ENCODE data around the gene CIB2.

CIB2 gene

DNA sequence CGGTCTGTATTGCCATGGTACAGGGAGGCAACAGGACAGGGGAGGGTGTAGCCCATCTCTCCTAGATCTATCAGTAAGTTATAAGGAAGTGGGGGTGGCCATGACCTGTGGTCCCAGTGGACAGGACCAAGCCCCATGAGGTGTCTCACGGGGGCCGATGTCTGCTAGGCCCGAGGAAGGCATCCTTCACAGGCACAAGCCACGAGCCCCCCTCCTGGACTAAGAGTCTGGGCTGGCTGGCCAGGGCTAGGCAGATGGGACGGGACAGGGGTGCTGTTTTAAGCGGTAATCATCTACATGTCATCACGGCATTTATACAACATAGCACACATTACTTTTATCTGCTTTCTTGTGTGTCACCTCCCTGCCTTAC is 51.2 kb downstream of the CIB2 start:
- H3K4me3 ChIP-seq (ENCODE audit: low read length), result no peak overlapping the region
- no peaks in the 10 kb centered on the region for H3K27me3 ChIP-seq (ENCODE audit: control insufficient read depth, low read length)
- H3K4me2 ChIP-seq (ENCODE audit: low read length), result no peak overlapping the region
- peaks cover 20% of the 10 kb centered on the region for H3K79me2 ChIP-seq (ENCODE audit: control insufficient read depth, low read length)
- no peak overlapping the region for H3K27ac ChIP-seq (ENCODE audit: low read depth, low read length)
- TF ChIP-seq, protein P1, sequence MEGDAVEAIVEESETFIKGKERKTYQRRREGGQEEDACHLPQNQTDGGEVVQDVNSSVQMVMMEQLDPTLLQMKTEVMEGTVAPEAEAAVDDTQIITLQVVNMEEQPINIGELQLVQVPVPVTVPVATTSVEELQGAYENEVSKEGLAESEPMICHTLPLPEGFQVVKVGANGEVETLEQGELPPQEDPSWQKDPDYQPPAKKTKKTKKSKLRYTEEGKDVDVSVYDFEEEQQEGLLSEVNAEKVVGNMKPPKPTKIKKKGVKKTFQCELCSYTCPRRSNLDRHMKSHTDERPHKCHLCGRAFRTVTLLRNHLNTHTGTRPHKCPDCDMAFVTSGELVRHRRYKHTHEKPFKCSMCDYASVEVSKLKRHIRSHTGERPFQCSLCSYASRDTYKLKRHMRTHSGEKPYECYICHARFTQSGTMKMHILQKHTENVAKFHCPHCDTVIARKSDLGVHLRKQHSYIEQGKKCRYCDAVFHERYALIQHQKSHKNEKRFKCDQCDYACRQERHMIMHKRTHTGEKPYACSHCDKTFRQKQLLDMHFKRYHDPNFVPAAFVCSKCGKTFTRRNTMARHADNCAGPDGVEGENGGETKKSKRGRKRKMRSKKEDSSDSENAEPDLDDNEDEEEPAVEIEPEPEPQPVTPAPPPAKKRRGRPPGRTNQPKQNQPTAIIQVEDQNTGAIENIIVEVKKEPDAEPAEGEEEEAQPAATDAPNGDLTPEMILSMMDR (IDR thresholded peaks at IDR 0.05; ENCODE audit: low read depth, low read length, poor library complexity, severe bottlenecking), result no peak
- TF ChIP-seq EZH2phosphoT487 (IDR thresholded peaks at IDR 0.05; ENCODE audit: borderline replicate concordance, low read length), result no peak
- no peaks in the 10 kb centered on the region for H3K36me3 ChIP-seq (ENCODE audit: control insufficient read depth, low read length)
- no peaks in the 10 kb centered on the region for H3F3A ChIP-seq (ENCODE audit: control insufficient read depth, insufficient read depth)
- peaks cover 28% of the 10 kb centered on the region for H3K4me1 ChIP-seq (ENCODE audit: control insufficient read depth, low read length)
- H4K20me1 ChIP-seq (ENCODE audit: control insufficient read depth, insufficient read depth, low read depth, low read length), result no peaks in the 10 kb centered on the region
- no peaks in the 10 kb centered on the region for H3K9me3 ChIP-seq (ENCODE audit: control insufficient read depth, insufficient read depth, low read length)
- H3K9me2 ChIP-seq (replicated peaks; ENCODE audit: control insufficient read depth, low read length), result no peaks in the 10 kb centered on the region

DNA sequence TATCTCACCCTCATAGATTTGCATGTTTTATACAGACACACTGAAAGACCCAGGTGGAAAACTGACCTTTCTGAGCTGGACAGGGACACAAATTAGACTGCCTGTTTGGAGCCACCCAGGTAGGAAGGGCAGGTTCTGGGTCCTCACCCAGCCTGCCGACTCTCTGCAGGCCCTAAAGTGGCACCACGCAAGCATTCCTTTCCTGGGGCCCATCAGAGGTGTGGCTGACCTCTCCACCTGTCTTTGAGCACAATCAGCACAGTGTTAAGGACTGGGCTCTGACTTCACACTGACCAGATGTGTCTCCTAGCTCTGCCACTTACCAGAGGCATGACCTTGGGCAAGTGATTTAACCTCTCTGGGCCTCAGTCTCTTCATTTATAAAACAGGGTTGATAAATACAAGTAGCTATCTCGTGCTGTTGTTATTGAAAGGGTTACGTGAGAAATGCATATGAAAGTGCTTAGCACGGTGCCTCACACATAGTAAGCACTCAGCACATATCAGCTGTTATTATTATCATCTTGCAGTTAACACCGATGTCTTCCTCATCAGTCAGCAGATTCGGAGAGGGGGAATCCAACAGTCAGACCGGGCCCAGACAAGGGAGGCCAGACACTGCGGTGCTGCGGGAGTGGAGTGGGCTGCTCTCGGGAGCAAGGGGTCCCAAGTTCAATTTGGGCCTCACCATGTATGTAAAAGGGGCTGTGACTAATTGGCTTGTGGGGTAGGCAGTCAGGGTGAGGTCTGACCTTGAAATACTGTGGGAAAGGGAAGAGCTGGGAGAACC is 51.8 kb downstream of the CIB2 start:
- Histone ChIP-seq H3K27ac (ENCODE audit: low read depth, low read length) (no peak overlapping the region), H3K4me2 (ENCODE audit: low read length) (no peak overlapping the region), H3K27me3 (ENCODE audit: control insufficient read depth, low read length) (no peaks in the 10 kb centered on the region), H4K20me1 (ENCODE audit: control insufficient read depth, insufficient read depth, low read depth, low read length) (no peaks in the 10 kb centered on the region), H3K4me3 (ENCODE audit: low read length) (no peak overlapping the region), H3K79me2 (ENCODE audit: control insufficient read depth, low read length) (peaks cover 24% of the 10 kb centered on the region), H3K9me3 (ENCODE audit: control insufficient read depth, insufficient read depth, low read length) (no peaks in the 10 kb centered on the region), H3K4me1 (ENCODE audit: control insufficient read depth, low read length) (peaks cover 28% of the 10 kb centered on the region), H3K9me2 (replicated peaks; ENCODE audit: control insufficient read depth, low read length) (no peaks in the 10 kb centered on the region), H3K36me3 (ENCODE audit: control insufficient read depth, low read length) (no peaks in the 10 kb centered on the region), H3F3A (ENCODE audit: control insufficient read depth, insufficient read depth) (no peaks in the 10 kb centered on the region)
- TF ChIP-seq, protein P1 (IDR thresholded peaks at IDR 0.05; ENCODE audit: low read depth, low read length, poor library complexity, severe bottlenecking), result no peak

DNA sequence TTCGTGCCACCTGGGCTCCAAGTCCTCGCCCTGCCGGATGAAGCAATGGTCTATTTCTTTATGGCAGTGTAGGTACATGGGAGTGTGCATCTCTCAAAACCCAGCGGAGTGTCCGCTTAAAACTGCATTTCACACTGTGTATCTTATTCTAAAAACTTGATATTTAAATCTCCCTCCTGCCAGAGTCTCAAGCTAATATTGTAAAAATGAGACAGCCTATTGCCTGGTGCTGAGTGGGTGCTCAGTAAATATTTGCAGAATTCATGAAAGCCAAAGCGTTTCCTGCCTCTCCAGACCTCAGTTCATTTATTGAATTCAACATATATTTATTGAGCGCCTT is 53.4 kb downstream of the CIB2 start:
- no peaks in the 10 kb centered on the region for H3K36me3 ChIP-seq (ENCODE audit: control insufficient read depth, low read length)
- no peak overlapping the region for H3K27ac ChIP-seq (ENCODE audit: low read depth, low read length)
- no peaks in the 10 kb centered on the region for H3K27me3 ChIP-seq (ENCODE audit: control insufficient read depth, low read length)
- no peaks in the 10 kb centered on the region for H3K9me3 ChIP-seq (ENCODE audit: control insufficient read depth, insufficient read depth, low read length)
- H3K4me2 ChIP-seq (ENCODE audit: low read length), result peak overlapping the region; percentile 71
- H3K4me1 ChIP-seq (ENCODE audit: control insufficient read depth, low read length), result peaks cover 21% of the 10 kb centered on the region
- H3K4me3 ChIP-seq (ENCODE audit: low read length), result peak overlapping the region; percentile 95
- peaks cover 29% of the 10 kb centered on the region for H3K79me2 ChIP-seq (ENCODE audit: control insufficient read depth, low read length)
- no peaks in the 10 kb centered on the region for H4K20me1 ChIP-seq (ENCODE audit: control insufficient read depth, insufficient read depth, low read depth, low read length)
- TF ChIP-seq EZH2phosphoT487 (IDR thresholded peaks at IDR 0.05; ENCODE audit: borderline replicate concordance, low read length), result no peak
- TF ChIP-seq, protein P1 (IDR thresholded peaks at IDR 0.05; ENCODE audit: low read depth, low read length, poor library complexity, severe bottlenecking), result no peak
- H3K9me2 ChIP-seq (replicated peaks; ENCODE audit: control insufficient read depth, low read length), result no peaks in the 10 kb centered on the region
- peaks cover 4% of the 10 kb centered on the region; the same call in 1 of the 2 replicates for H3F3A ChIP-seq (ENCODE audit: control insufficient read depth, insufficient read depth)

Data from DOHH2 (cell line).